GM19328 (cell line): ENCODE data around the gene CNIH4.
"Not testable (repeated sequence)": the region's sequence is repeated elsewhere in the genome, so short reads cannot be mapped to it uniquely, and the experiment has no call there.

Experiments
- ATAC-seq: cut with Tn5 transposase; IDR thresholded peaks from one replicate; pipeline ENCODE4 v1.9.1; 2021; ENCODE audit warnings: mild to moderate bottlenecking, moderate library complexity; ENCODE audit not compliant: unreplicated experiment

CNIH4 gene

GRCh38 chr1:224392411-224393249, 36.0 kb downstream of the CNIH4 start:
- no peak for ATAC-seq

GRCh38 chr1:224393294-224393693, 36.6 kb downstream of the CNIH4 start:
- ATAC-seq, result no peak

GRCh38 chr1:224399887-224400286, 43.2 kb downstream of the CNIH4 start:
- ATAC-seq, result no peak

- no peak for ATAC-seq
Measured at GRCh38 chr1:224402472-224403036, 45.9 kb downstream of the CNIH4 start.

GRCh38 chr1:224404916-224405603, 48.4 kb downstream of the CNIH4 start:
- no peak for ATAC-seq

- ATAC-seq, result no peak
Measured at GRCh38 chr1:224405604-224405970, 48.9 kb downstream of the CNIH4 start.

- ATAC-seq, result no peak
Measured at GRCh38 chr1:224406216-224406615, 49.5 kb downstream of the CNIH4 start.

GRCh38 chr1:224407571-224408293, 51.1 kb downstream of the CNIH4 start:
- ATAC-seq, result no peak

- ATAC-seq, result no peak
Measured at GRCh38 chr1:224408294-224408590, 51.6 kb downstream of the CNIH4 start.

GRCh38 chr1:224411766-224412165, 55.1 kb downstream of the CNIH4 start:
- no peak for ATAC-seq

GRCh38 chr1:224420106-224420505, 63.4 kb downstream of the CNIH4 start:
- ATAC-seq, result no peak

GRCh38 chr1:224425279-224425884, 68.7 kb downstream of the CNIH4 start:
- ATAC-seq, result no peak

- ATAC-seq, result not testable (repeated sequence)
Measured at GRCh38 chr1:224426869-224427268, 70.2 kb downstream of the CNIH4 start.

- no peak for ATAC-seq
Measured at GRCh38 chr1:224427346-224427745, 70.7 kb downstream of the CNIH4 start.

- ATAC-seq, result not testable (repeated sequence)
Measured at GRCh38 chr1:224428713-224429112, 72.0 kb downstream of the CNIH4 start.
